ENCODE data around the gene TNRC18. TPM values are rescaled to one million over a fixed set of nuclear protein-coding genes. Genes with fewer than 3 reads are reported as not detected.

The TNRC18 gene
- total and polyA plus RNA-seq, 9 of the 15 experiments (the other 6 are each of a cell fraction or from before 2014, with no cell fraction given), result 0.03 to 43.2 (median 18.0) TPM

- TF ChIP-seq, protein P1, sequence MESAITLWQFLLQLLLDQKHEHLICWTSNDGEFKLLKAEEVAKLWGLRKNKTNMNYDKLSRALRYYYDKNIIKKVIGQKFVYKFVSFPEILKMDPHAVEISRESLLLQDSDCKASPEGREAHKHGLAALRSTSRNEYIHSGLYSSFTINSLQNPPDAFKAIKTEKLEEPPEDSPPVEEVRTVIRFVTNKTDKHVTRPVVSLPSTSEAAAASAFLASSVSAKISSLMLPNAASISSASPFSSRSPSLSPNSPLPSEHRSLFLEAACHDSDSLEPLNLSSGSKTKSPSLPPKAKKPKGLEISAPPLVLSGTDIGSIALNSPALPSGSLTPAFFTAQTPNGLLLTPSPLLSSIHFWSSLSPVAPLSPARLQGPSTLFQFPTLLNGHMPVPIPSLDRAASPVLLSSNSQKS (CRISPR knock-in tag; IDR thresholded peaks at IDR 0.05), result no peak
- TF ChIP-seq THRA (IDR thresholded peaks at IDR 0.05) (no peak), BACH1 (tag; IDR thresholded peaks at IDR 0.05) (no peak), ID3 (CRISPR knock-in tag; IDR thresholded peaks at IDR 0.05) (no peak), ID3 (tag; IDR thresholded peaks at IDR 0.05) (0 out of 2 replicates have a peak, but pooled peaks have one; percentile 7), ZNF280B (CRISPR knock-in tag; IDR thresholded peaks at IDR 0.05) (no peak), ZNF609 (CRISPR knock-in tag; IDR thresholded peaks at IDR 0.05; ENCODE audit: borderline replicate concordance) (no peak), FOXJ3 (CRISPR knock-in tag; IDR thresholded peaks at IDR 0.05) (no peak), HDAC1 (IDR thresholded peaks at IDR 0.05) (peak in 1 of 2 experiments; percentile 59; a peak in 1 of 4 replicates), TFE3 (CRISPR knock-in tag; IDR thresholded peaks at IDR 0.05) (no peak), IRF2 (CRISPR knock-in tag; IDR thresholded peaks at IDR 0.05) (no peak), E2F3 (CRISPR knock-in tag; IDR thresholded peaks at IDR 0.05) (no peak), NR2C1 (IDR thresholded peaks at IDR 0.05) (no peak), NR2C1 (tag; IDR thresholded peaks at IDR 0.05) (no peak), IRF1 (CRISPR knock-in tag; IDR thresholded peaks at IDR 0.05; ENCODE audit: borderline replicate concordance) (no peak), CBX8 (IDR thresholded peaks at IDR 0.05; ENCODE audit: borderline replicate concordance, extremely low read depth, low read depth, low read length, poor library complexity, severe bottlenecking) (no peak)
Measured at GRCh38 chr7:5452470-5452899, 28.9 kb upstream of the TNRC18 start (continued).
